ENCODE data around the gene ADCYAP1R1. TPM values are rescaled to one million over a fixed set of nuclear protein-coding genes. Genes with fewer than 3 reads are reported as not detected.

The ADCYAP1R1 gene
- polyA plus RNA-seq, 4 donors = 0.64 to 1.2 (median 1.0) TPM

DNA sequence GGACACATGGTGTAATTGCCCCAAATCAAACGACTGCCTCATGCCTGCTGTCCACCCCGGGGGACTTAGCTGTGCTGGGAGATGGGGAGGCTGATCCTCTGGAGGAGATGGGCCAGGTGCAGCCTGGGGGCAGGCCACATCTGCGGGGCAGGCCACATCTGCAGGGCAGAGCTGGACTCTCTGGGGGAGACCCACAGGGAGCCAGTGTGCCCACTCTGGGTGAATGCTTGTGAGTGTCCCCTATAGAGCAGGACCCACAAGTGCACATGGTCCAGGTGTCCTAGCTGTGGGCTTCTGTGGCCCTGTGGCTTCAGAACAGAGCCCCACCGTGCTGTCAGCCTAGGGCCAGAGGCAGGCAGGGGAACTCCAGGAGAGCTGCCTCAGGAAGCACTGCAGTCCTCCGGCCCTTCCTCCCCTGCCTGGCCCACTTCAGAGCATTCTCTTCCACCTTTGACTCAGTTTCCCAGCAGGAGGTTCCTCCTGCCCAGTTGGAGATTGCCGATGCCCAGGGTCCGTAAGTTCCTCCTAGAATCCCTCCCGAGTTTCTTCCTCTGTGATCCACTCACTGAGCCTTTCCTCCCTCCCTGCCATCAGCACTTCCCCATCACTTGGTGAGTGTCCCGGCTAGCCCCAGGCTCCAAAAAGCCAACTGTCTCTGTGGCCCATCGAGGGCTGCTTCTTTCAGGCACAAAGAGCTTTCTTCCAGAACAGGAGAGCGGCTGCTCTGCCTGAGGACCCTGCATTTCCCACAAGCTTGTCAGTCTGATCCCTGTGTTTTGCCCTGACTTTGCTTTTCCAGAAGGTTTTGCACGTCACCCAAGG lies 50.3 kb downstream of the ADCYAP1R1 start:
- DNase-seq (ENCODE audit: low read depth in 4 of 4, low spot score in 3 of 4) = no peak

DNA sequence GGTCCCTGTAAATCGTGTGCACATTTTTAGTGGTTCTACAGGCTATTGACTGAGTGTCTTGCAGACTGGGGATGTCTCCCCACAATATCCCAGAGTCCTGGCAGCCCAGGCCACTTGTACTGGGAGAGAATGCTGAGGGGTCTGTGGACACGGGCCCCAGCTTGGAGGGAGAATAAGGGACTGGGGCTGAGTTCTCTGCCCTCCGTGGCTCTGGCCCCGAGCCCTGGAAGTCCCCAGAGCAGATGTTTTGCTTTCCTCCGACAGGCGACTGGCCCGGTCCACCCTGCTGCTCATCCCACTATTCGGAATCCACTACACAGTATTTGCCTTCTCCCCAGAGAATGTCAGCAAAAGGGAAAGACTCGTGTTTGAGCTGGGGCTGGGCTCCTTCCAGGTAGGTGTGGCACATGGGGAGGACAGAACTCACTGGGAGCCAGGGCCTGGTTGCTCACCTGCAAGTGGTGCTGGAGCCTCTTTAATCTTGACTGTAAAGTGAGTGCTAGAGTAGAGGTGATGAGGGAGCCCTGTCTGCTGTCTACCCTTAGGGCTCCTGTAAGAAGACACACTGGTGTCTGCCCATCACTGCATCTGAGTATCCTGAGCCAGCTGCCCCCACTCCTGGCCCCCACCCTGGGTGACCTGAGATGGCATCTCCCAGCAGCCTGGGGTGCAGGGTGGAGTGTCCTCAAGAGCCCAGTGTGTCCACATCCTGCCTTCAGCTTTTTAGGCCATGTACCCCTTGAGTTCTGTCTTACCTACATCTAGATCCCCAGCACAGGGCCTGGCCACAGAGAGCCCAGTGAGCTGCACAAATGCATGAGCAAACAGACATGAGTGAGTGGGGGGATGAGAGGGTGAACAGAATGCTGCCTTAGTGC lies 51.1 kb downstream of the ADCYAP1R1 start:
- no peak for DNase-seq (ENCODE audit: low read depth in 4 of 4, low spot score in 3 of 4)

DNA sequence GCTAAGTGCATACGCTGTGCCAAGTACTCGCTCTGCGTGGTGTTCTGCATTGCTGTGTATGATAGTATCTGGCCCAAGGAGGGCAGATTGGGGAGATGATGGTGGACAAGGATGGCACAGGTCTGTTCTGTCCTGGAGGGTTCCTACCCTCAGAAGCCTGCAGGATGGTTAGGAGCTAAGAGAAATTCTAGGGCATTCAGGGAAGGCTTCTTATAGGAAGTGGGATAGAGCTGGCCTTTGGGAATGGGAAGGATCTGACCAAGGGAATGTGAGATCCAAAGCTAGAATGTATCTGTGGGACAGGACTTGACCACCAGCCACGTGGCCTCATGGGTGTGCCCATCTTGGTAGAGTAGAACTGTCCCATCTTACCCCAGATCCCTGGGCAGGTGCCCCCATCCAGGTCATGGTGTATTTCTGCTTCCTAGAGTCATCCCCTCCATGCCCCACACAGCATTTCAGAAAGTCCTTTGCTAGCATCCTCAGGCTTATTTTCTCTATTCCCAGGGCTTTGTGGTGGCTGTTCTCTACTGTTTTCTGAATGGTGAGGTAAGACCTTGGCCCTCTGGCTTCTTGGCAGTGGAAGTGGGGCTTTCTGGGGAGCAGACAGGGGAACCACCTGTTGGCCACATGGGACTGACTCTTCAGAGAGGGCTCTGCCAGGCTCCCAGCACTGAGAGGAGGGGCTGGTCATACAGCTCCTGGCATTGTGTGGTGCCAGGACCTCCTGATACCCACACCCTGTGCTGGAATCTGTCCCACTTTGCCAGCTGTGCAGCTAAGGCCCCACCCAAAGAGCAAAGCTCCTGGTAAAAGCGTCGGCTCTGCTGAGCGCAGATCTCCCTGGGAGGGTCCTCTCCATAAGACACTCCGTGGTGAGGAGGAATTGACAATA lies 52.5 kb downstream of the ADCYAP1R1 start:
- DNase-seq (ENCODE audit: low read depth in 4 of 4, low spot score in 3 of 4) = no peak

DNA sequence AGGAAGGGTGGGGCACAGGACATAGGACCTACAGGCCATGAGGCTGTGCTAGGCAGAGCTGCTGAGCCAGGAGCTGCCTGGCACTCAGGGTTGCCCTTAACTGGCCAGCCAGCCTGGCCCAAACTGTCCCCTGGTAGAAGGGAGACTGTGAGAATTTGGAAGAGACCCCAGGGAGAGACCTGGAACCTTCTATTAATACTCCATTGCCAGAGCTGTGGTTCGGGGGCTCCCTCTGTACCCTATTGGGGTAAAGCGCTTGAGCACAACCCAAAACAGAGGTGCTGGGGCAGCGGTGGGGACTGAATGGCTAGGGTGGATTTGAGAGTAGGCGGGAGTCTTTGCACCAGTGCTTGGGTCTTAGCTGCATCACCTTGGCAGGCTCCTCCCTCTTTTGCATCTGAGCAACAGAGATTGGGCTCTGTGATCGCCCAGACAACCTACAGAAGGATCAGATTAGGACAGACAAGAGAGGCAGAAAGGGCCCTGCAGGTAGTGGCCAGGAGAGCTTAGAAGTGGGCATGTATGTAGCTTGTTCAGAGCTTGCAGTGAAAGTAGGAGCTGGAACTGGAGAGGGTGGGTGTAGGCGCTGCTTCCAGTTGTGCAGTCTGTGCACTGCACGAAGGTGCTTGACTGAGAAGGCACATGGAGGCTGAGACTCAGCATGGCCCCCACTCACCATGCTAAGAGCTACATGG lies 53.3 kb downstream of the ADCYAP1R1 start:
- DNase-seq (ENCODE audit: low read depth in 4 of 4, low spot score in 3 of 4) = no peak

DNA sequence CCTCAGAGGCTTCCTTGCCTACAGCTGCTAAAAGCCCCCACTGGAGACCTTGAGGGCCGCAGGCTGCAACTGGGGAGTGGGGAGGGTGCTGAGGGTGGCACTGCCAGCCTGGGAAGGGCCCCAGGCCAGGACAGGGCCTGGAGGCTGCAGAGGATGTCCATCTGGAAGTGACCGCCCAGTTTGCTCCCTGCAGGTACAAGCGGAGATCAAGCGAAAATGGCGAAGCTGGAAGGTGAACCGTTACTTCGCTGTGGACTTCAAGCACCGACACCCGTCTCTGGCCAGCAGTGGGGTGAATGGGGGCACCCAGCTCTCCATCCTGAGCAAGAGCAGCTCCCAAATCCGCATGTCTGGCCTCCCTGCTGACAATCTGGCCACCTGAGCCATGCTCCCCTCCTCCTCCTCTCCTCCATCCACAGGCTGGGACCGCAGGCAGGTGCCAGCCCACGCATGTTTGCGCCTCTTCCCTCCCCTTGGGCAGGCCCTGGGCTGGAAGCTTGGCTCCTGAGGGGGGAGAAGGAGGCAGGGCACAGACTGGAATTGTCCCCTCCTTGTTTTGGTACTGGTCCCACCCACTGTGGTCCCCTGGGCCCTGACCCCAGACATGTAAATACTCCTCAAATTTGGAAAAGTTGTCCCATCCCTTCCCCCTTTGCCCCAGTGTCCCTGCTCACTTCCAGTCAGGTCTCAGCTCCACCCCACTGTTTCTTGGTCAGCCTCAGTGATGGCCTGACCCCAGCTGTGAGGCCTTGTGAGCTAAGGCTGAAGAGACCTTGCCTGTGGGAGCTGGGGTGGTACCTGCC lies 54.4 kb downstream of the ADCYAP1R1 start:
- no peak for DNase-seq (ENCODE audit: low read depth in 4 of 4, low spot score in 3 of 4)

DNA sequence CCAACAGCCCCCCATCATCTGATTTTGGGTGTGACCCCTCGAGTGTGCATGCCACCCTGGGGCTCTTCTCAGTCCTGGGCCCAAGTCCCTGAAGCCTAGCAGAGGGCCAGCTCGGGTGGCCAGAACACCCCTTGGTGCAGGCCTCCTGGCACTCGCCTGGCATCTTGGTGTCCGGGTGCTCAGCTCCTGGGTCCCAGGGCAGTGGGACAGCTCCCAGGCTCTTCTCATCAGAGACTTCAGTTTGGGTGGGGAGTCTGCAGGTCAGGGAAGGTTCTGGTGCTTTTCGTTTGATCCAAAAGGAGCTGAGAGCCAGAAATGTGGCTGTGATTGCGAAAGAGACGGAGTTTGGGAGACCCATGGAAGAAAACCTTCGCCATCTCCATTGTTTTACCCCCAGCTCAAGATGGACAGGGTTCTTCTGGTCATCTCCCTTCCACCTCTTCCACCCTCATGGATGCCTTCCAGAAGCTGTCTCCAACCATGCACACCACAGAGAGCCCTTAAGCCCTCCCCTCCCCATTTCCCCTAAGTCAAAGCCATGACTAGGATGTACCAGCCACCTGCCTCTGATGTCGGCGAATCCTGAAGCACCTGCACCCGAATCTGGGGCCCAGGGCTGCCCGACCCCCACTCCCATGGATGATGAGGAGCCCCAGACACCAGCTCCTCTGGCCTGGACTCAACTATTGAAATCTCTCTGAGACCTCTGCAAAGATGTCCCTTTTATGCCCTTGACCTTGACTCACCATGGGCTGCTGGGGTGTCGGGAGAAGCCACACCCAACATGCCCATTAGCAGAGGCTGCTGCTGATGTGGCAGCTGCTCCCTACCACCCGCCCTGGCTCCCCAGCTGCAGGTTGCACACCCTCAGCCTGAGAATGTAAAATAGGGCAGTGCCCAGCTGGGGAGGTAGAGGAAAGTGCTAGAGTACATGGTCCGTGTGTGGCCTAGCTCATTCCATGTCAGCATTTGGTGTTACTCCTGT lies 55.3 kb downstream of the ADCYAP1R1 start:
- DNase-seq (ENCODE audit: low read depth in 4 of 4, low spot score in 3 of 4) = no peak

DNA sequence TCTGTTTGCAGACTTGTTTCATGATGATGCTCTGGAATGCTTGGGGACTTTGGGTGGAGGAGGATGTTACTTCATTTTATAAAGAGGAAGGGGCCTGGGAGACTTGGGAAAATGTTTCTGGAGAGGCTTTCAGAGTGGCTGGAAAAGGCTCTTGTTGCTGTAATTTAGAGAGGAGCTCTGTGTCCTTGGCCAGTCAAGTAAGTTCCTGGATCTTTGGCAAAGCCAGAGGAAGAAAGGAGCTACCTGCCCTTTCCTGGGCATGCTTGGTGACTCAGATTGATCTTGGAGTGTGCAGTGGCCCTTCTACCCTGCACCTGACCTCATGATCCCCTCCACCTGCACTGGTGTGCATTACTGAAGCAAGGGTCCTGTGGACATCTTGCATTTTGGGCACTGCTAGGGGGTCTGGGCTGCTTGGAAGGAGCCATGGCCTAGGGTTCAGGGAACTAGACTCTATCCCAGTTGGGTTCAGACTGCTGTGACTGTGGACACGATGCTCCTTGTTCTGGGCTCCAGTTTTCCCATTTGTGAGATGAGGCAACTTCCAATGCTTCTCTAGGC lies 56.1 kb downstream of the ADCYAP1R1 start:
- no peak for DNase-seq (ENCODE audit: low read depth in 4 of 4, low spot score in 3 of 4)

DNA sequence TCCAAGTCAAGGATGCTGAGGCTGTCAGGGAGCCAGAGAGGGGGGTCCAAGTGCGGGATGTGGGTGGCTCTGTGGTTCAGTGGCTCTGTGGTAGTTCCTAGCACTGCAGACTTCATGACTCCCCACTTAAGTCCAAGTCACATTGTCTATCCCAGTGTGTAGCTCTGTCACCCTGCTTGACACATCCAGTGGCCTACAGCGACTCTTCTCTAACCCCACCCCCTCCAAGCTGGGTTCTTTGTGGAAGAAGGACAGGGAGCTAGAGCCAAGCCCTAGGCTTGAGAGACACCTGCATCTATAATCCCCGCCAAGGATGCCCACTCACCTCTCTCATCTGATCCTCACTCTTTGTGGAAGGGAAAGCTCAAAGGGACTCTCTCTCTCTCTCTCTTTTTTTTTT lies 57.6 kb downstream of the ADCYAP1R1 start:
- no peak for DNase-seq (ENCODE audit: low read depth in 4 of 4, low spot score in 3 of 4)

DNA sequence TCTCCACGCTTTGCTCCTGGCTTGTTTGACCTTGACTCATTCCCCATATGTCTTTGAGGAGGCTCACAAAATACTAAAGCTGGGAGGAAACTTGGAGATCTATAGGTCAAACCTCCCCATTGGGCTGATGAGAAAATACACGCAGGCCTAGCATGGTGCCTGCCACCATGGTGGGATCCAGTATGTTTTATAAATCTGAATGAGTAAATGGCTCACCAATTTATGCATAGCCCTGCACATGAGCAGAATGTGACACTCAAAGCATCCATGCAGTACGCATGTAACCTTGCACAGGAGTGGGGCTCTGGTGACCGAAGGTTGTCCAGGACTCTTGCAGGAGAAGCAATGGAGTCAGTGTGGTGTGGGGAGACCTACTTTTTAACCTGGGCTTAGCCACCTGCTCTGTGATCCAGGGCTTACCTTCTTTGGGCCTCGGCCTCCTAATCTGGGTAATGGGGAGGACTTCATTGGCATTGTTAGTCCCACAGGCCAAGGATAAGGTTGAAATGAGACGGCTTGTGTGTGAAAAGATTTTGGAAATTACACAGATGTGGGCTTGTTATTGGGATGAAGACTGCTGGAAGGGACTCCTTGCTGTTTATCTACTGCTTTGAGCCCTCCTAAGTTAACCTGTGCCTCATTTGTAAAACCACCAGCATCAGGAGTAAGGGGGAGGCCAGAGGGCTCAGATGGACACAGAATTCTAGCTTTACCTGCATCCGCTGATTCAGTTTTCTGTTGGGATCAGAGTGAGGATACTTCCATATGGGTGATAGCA lies 58.4 kb downstream of the ADCYAP1R1 start:
- no peak for DNase-seq (ENCODE audit: low read depth in 4 of 4, low spot score in 3 of 4)

DNA sequence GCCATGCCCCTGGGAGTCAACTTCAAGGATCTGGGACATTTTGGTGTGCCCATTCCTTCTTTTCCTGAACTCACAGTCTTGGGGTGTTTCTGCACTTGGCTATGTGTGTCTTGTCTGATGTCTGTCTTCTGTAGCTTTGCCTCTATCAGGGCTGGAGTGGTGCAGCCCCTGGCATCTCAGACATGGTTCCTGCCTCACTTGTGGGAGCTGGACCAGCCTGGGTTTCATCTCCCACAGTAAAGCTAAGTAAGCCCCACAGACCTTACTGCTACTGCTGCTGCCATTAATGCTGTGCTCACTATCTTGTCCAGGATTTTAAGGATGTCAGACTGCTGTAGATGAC lies 59.0 kb downstream of the ADCYAP1R1 start:
- DNase-seq (ENCODE audit: low read depth in 4 of 4, low spot score in 3 of 4) = no peak

DNA sequence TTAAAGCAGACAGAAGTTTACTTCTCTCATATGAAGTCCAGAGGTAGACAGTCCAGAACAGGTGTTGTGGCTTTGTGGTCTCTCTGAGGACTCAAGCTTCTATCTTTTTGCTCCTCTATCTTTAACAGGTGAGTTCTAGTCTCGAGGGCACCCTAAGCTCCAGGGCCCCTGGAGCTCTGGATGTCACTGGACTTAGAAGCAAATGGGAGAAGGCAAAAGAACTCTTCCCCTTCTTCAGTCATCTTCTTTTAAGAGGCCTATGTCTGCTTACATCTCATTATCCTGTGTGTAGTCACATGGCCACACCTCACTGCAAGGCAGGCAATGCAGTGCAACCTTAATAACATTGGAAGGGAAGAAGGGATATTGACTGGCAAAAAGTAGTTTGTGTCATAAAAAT lies 61.6 kb downstream of the ADCYAP1R1 start:
- no peak for DNase-seq (ENCODE audit: low read depth in 4 of 4, low spot score in 3 of 4)

DNA sequence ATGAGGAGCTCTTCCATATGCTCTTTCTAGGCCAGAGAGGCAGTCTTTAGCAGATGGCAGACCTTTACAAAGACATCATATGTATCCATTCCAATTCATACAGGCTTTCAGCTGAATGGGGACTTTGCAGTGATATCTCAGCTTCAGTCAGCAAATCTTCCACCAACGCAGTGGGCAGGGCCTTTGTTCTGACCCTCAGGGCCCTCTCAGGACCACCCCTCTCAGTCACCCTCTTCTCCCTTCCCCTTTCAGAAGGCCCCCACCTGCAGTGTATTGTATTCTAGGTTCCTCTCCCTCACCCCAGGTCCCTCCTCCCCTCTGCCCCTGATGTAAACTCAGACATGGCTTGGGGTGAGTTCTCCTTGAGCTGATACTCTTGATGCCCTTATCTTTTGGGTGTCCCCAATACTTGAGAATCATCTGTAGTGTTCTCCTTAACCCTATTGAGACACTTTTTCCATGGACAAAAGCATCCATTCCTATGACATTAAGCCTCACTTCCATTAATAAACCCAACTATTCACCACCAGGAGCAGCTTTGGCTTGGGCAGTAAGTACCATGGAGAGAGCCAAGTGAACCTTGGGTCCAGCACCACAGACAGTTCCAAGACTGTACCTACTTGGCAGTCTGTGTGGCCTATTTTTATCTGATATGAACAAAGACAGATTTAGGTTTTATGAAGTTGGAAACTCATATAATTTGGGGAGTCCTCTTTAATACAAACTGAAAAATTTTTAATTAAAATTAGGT lies 62.7 kb downstream of the ADCYAP1R1 start:
- DNase-seq (ENCODE audit: low read depth in 4 of 4, low spot score in 3 of 4) = peak in 3 of 4 donors; percentile 16 to 38 (median 38)

DNA sequence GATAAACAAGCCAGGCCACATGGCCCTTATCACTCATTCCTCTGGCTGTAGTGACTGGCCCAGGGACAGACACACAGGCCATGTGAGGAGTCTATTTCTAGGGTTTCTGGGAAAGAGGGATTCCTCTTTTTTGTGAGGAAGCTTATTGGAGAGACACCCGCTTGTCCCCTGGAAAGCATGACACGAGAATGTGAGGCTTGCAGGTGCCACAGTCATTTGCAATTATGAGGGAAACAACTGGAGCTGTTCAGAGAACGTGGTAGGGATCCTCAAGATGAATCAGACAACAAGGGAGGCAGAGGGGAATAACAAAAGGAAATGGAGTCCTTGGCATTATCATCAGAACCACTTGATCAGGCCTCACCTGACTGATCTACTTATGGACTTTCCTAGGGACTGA lies 64.5 kb downstream of the ADCYAP1R1 start:
- DNase-seq (ENCODE audit: low read depth in 4 of 4, low spot score in 3 of 4) = no peak

DNA sequence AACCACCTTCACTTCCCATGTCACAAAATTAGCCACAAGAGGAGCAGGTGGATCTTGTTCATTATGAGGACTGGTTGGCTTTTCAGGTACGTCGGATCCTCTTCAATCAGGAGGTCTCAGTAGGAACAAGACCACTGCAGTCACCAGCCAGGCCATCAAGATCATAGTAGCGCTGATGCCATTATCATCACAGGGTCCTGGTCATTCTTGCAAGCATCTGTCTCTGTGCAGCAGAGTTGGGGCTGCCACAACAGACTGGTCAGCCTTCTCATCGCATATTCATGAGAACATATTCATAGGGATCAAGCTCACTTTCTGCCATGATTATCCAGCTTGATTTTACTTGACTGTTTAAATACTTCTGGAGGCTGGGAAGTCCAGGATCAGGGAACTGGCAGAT lies 67.1 kb downstream of the ADCYAP1R1 start:
- DNase-seq (ENCODE audit: low read depth in 4 of 4, low spot score in 3 of 4) = no peak

DNA sequence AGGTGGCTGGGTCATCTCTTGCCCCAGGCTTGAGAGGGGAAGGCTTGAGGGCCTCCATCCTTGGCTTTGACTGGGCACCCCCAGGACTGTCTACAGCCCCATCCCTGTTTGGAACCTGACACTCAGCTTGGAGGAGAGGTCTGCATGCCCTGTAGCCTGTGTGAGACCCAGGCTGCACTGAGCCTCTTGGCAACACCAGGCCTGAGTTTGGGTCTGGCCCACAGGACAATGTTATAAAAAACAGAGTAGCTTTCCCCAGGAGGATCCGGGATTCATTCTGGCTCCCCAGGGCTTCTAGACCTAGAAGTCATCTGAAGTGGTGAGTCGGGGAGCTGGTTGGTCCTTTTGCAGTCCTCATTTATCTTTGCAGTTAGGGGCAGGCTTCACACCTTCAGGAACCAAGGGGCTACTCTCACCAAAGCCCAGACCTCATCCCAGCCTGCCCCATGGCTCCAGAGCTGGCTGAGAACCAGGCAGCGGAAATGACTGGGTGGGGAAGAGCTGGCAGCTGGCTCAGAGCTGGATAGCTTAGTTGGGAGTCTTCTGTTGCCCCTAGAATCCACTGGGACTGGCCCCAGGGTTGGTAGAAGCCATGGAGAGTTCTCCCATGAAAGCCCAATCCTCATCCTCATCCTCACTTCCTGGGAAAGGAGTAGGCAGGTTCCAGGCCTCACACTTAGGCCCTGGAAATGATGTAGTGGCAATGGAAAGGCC lies 68.8 kb downstream of the ADCYAP1R1 start:
- no peak for DNase-seq (ENCODE audit: low read depth in 4 of 4, low spot score in 3 of 4)

DNA sequence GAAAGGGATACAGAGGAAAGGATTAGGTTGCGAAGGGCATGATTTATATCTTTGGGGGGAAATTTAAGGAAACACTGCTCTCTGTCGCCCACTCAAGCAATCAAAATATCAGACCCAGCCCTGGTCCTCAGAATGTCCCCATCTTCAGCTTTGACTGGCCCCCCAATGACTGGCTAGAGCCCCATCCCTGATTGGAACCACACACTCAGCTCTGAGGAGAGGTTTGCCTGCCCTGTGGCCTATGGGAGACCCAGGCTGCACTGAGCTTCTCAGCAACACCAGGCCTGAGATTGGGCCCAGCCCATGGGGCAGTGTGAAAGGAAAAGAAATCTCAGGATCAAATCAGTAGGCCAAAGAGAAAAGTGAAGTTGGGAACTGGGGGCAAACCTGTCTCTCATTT lies 69.5 kb downstream of the ADCYAP1R1 start:
- DNase-seq (ENCODE audit: low read depth in 4 of 4, low spot score in 3 of 4) = no peak
